K562 (cell line): ENCODE results near the gene C3. TPM values are rescaled to one million over a fixed set of nuclear protein-coding genes. Genes with fewer than 3 reads are reported as not detected.

Experiments used
- ATAC-seq: fragments of 200-7000 bp; cut with Tn5 transposase; 3 replicates; pipeline ENCODE4 v1.9.1; 2020; ENCODE audit warnings: moderate library complexity
- BruUV-seq: library from RNA; stranded (reverse); fragments of 400-500 nt; replicated peaks from 2 replicates; lab custom pipeline; 2021; lab: Mats Ljungman, UMichigan
- CTCF ChIA-PET: fragments of 300-600 bp; formaldehyde crosslinking; extraction: SDS; loops from one replicate; lab custom pipeline; 2021; ENCODE audit warnings: low intra/inter-chr PET ratio; lab: Yijun Ruan, JAX
- POLR2A ChIA-PET: fragments of 300-600, 350-650 bp; sonication (Branson Sonifier 250); formaldehyde crosslinking; extraction: SDS; loops from one replicate; lab custom pipeline; 2021; ENCODE audit warnings: antibody characterized with exemption, inconsistent platforms; lab: Yijun Ruan, JAX
- DNase-seq, 4 experiments: peaks; one replicate each; pipeline versions ENCODE4 v3.0.0 to v3.0.0-alpha.2; 2011 to 2018; ENCODE audit warnings: low spot score in 3 of 4, mixed read lengths in 3 of 4; ENCODE audit errors: extremely low read depth in 1 of 4
- FAIRE-seq: peaks from 2 replicates; lab custom pipeline; 2011; peaks lifted over from hg19 to GRCh38; lab: Jason Lieb, UNC
- H2AFZ ChIP-seq: 2 replicates; pipeline ENCODE4 v1.6.0; 2011; ENCODE audit warnings: low read depth, low read length, control low read depth, inconsistent platforms
- H3K27ac ChIP-seq: fragments of 200-600 bp; 3 replicates; pipeline ENCODE4 v1.8.0; 2011; ENCODE audit warnings: low read depth, mild to moderate bottlenecking, control low read depth, inconsistent platforms, low read length, moderate library complexity, mixed read lengths; ENCODE audit errors: extremely low read depth
- H3K27me3 ChIP-seq, 2 experiments: fragments of 300-600 bp in 1 of 2; 2 replicates in 1 of 2; 3 replicates in 1 of 2; pipeline versions ENCODE4 v1.6.0 to v1.8.0; 2011; ENCODE audit warnings: inconsistent platforms in 2 of 2, low read length in 2 of 2, mild to moderate bottlenecking in 1 of 2, mixed read lengths in 1 of 2, moderate library complexity in 1 of 2; ENCODE audit not compliant: control insufficient read depth in 2 of 2, insufficient read depth in 2 of 2
- H3K36me3 ChIP-seq: fragments of 300-600 bp; 3 replicates; pipeline ENCODE4 v1.8.0; 2011; ENCODE audit warnings: mild to moderate bottlenecking, low read length, inconsistent platforms; ENCODE audit not compliant: control insufficient read depth, insufficient read depth
- H3K4me1 ChIP-seq, 2 experiments: fragments of 200-600 bp in 1 of 2; replicated peaks in 1 of 2; 2 replicates in 1 of 2; 3 replicates in 1 of 2; pipeline versions ENCODE4 v1.5.1 to v1.8.0; 2011; ENCODE audit warnings: inconsistent platforms in 2 of 2, low read length in 2 of 2, mild to moderate bottlenecking in 1 of 2, mixed read lengths in 1 of 2, moderate library complexity in 1 of 2; ENCODE audit not compliant: control insufficient read depth in 2 of 2, insufficient read depth in 2 of 2
- H3K4me2 ChIP-seq: 2 replicates; pipeline ENCODE4 v1.6.1; 2011; ENCODE audit warnings: low read length, control low read depth, inconsistent platforms, mixed read lengths; ENCODE audit not compliant: insufficient read depth
- H3K4me3 ChIP-seq: fragments of 200-600 bp; sonication (generic), shearing (Covaris generic); 2 replicates; pipeline ENCODE4 v1.5.1; 2016; ENCODE audit warnings: control low read depth, inconsistent platforms
- H3K79me2 ChIP-seq: fragments of 200-600 bp; 3 replicates; pipeline ENCODE4 v1.8.0; 2011; ENCODE audit warnings: low read length, inconsistent platforms; ENCODE audit not compliant: control insufficient read depth, insufficient read depth
- H3K9ac ChIP-seq, 2 experiments: 2 replicates each; pipeline versions ENCODE4 v1.6.0 to v1.6.1; 2011; ENCODE audit warnings: low read depth in 2 of 2, low read length in 2 of 2, control low read depth in 1 of 2, inconsistent platforms in 1 of 2, mild to moderate bottlenecking in 1 of 2, mixed read lengths in 1 of 2; ENCODE audit not compliant: insufficient read depth in 1 of 2
- H3K9me1 ChIP-seq: one replicate; pipeline ENCODE4 v1.6.0; 2011; ENCODE audit warnings: inconsistent platforms, mild to moderate bottlenecking, low read length, moderate library complexity; ENCODE audit not compliant: control insufficient read depth, insufficient read depth
- H3K9me3 ChIP-seq: replicated peaks from 2 replicates; pipeline ENCODE4 v1.5.1; 2011; ENCODE audit warnings: low read depth, low read length, inconsistent platforms; ENCODE audit not compliant: control insufficient read depth, insufficient read depth
- H4K20me1 ChIP-seq: replicated peaks from 2 replicates; pipeline ENCODE4 v1.6.1; 2011; ENCODE audit warnings: low read length, inconsistent platforms, mixed read lengths; ENCODE audit not compliant: control insufficient read depth, insufficient read depth
- BRF1 ChIP-seq: IDR thresholded peaks from 3 replicates; pipeline ENCODE4 v1.6.1; 2011; ENCODE audit warnings: borderline replicate concordance, mild to moderate bottlenecking; ENCODE audit not compliant: insufficient read length; ENCODE audit errors: extremely low read depth
- DNMT1 ChIP-seq: fragments of 450-650 bp; IDR thresholded peaks from 2 replicates; pipeline ENCODE4 v1.6.1; 2016; ENCODE audit warnings: antibody characterized with exemption, mild to moderate bottlenecking
- FIP1L1 ChIP-seq: fragments of 200-400 bp; formaldehyde crosslinking; IDR thresholded peaks from 2 replicates; pipeline ENCODE4 v1.6.1; 2018; ENCODE audit warnings: mild to moderate bottlenecking, low read depth, low read length; ENCODE audit not compliant: poor library complexity, severe bottlenecking
- HSF4 ChIP-seq: fragments of 250-450 bp; sonication (Bioruptor Pico); IDR thresholded peaks from 2 replicates; pipeline ENCODE4 v2.1.2; 2022; ENCODE audit warnings: mild to moderate bottlenecking, moderate library complexity, borderline replicate concordance
- KDM1A ChIP-seq, 2 experiments: fragments of 450-650 bp; IDR thresholded peaks; 2 replicates each; pipeline ENCODE4 v1.6.1; 2016; ENCODE audit warnings: mild to moderate bottlenecking in 2 of 2
- LCOR ChIP-seq: sonication (generic); formaldehyde crosslinking; IDR thresholded peaks from 2 replicates; pipeline ENCODE4 v1.8.0; 2022; ENCODE audit warnings: mild to moderate bottlenecking, missing genetic modification reagents
- NFIX ChIP-seq: fragments of 250-450 bp; sonication (Bioruptor Pico); IDR thresholded peaks from 2 replicates; pipeline ENCODE4 v1.4.0; 2020; ENCODE audit warnings: low read depth, mild to moderate bottlenecking, moderate library complexity
- NR2C1 ChIP-seq, 2 experiments: fragments of 450-650 bp; IDR thresholded peaks; 2 replicates each; pipeline ENCODE4 v1.6.1; 2017; ENCODE audit warnings: mild to moderate bottlenecking in 2 of 2, antibody characterized with exemption in 1 of 2, inconsistent platforms in 1 of 2, missing compliant biosample characterization in 1 of 2, missing genetic modification characterization in 1 of 2
- PTTG1 ChIP-seq: fragments of 450-650 bp; IDR thresholded peaks from 2 replicates; pipeline ENCODE4 v1.6.1; 2016; ENCODE audit warnings: low read depth, mild to moderate bottlenecking, missing genetic modification characterization, missing compliant biosample characterization
- TBP ChIP-seq: optimal IDR thresholded peaks from 2 replicates; pipeline ENCODE3; 2011; ENCODE audit warnings: low read depth, low read length, improper control_type of control experiment
- TGIF2 ChIP-seq: sonication (generic); formaldehyde crosslinking; IDR thresholded peaks from 2 replicates; pipeline ENCODE4 v1.8.1; 2022; ENCODE audit warnings: mild to moderate bottlenecking, missing genetic modification reagents, moderate library complexity
- ZBTB1 ChIP-seq: sonication (generic); formaldehyde crosslinking; IDR thresholded peaks from 2 replicates; pipeline ENCODE4 v1.8.1; 2023; ENCODE audit warnings: missing genetic modification reagents, low read depth, mild to moderate bottlenecking, borderline replicate concordance
- ZKSCAN1 ChIP-seq: fragments of 150-350 bp; IDR thresholded peaks from 2 replicates; pipeline ENCODE4 v1.6.1; 2016; ENCODE audit warnings: low read depth, low read length
- ZNF395 ChIP-seq: fragments of 200-800 bp; sonication (Bioruptor generic); IDR thresholded peaks from 2 replicates; pipeline ENCODE4 v1.6.1; 2017; ENCODE audit warnings: missing genetic modification characterization, missing compliant biosample characterization
- ZNF668 ChIP-seq: fragments of 250-450 bp; sonication (Bioruptor Pico); IDR thresholded peaks from 2 replicates; pipeline ENCODE4 v1.8.0; 2022; ENCODE audit warnings: mild to moderate bottlenecking, inconsistent platforms
- WGBS: fragments of 100-300 bp; shearing (Covaris generic); methylation state at CpG from one replicate; pipeline ENCODE4 v1.1.6; 2016; ENCODE audit warnings: low coverage, mixed read lengths; ENCODE audit not compliant: insufficient coverage; ENCODE audit errors: missing lambda C conversion rate; 5-methylcytosine and 5-hydroxymethylcytosine counted together
- in situ Hi-C: fragments of 300-500 bp; cut with MboI; formaldehyde crosslinking; loops from 4 replicates; pipeline ENCODE4 v1.15.0; 2018; ENCODE audit warnings: inconsistent platforms, mixed read lengths
- intact Hi-C: fragments of 100-400 bp; cut with micrococcal nuclease; formaldehyde crosslinking; loops from 2 replicates; pipeline ENCODE4 v1.14.2; 2022
- polyA plus RNA-seq, 8 experiments: library from polyadenylated mRNA; depleted of rRNA in 4 of 8; stranded (reverse) in 5 of 8; unstranded in 3 of 8; fragments of >200 nt; fragmentation: Nextera tagmentation in 2 of 8; fragmentation: Illumina TruSeq in 1 of 8; extraction: Ambion mirVana in 2 of 8; extraction: Trizol in 1 of 8; gene quantifications; 2 replicates each; pipeline versions ENCODE4 v1.2.1 to v1.2.3, GENCODE V29; 2011 to 2014; ENCODE audit warnings: inconsistent platforms in 1 of 8, missing spikeins in 1 of 8
- total RNA-seq, 7 experiments: library from RNA; depleted of rRNA in 6 of 7; stranded (reverse); fragments of >200 nt in 6 of 7; fragmentation: Illumina TruSeq in 2 of 7; extraction: Trizol in 2 of 7; gene quantifications; 2 replicates each; pipeline versions ENCODE4 v1.2.1 to v1.2.3, GENCODE V29; 2011 to 2021; ENCODE audit warnings: low replicate concordance in 1 of 7
- TF ChIP-seq, protein P1 (sequence below): IDR thresholded peaks from 3 replicates; pipeline ENCODE4 v1.6.1; 2011; ENCODE audit warnings: borderline replicate concordance, mild to moderate bottlenecking, moderate library complexity; ENCODE audit not compliant: insufficient read length; ENCODE audit errors: extremely low read depth

C3 gene
- total and polyA plus RNA-seq, 9 of the 15 experiments (the other 6 are each of a cell fraction or from before 2014, with no cell fraction given) = 0.59 to 10.6 (median 2.2) TPM

- Histone ChIP-seq H3K9me3 (no peaks in the 10 kb centered on the region), H4K20me1 (no peaks in the 10 kb centered on the region; the same call in 1 of the 2 replicates), H2AFZ (peak overlapping the region; percentile 90), H3K9me1 (no peaks in the 10 kb centered on the region), H3K79me2 (no peaks in the 10 kb centered on the region), H3K27ac (peak overlapping the region; percentile 77), H3K36me3 (peaks cover 62% of the 10 kb centered on the region; the same call in 2 of the 3 replicates), H3K27me3 (no peaks in the 10 kb centered on the region), H3K4me2 (peak overlapping the region; percentile 74), H3K4me3 (peak overlapping the region; percentile 36; the same call in 1 of the 2 replicates), H3K9ac (peak overlapping the region; percentile 58 to 87; a peak in 3 of 4 replicates), H3K4me1 (peaks cover 0 to 35% of the 10 kb centered on the region in 2 experiments; a peak in 3 of 5 replicates)
- DNase-seq (peak in 1 of 4 experiments; percentile 32), FAIRE-seq (no peak), ATAC-seq (no peak)
- ChIA-PET POLR2A (interaction anchor here (0.6 to 1.8 kb wide), 4 partner anchors 10 to 222 kb away, joined by 3 to 11 read pairs (median 3); partner anchors contain the start of gene TNFSF9), CTCF (interaction anchor here (0.7 kb wide), 1 partner anchor 318 kb away, joined by 3 read pairs; no protein-coding TSS in a partner anchor)
- no TSS peak for BruUV-seq
- in situ Hi-C loops (no loop called here), intact Hi-C loops (loop anchor here (1.0 kb wide), 1 partner anchor 15 kb away; the partner anchor contains the start of gene GPR108)
- 76% methylated on average over 29 of the region's 50 CpGs for WGBS
- TF ChIP-seq BRF1 (no peak), ZNF395 (CRISPR knock-in tag) (no peak), ZBTB1 (CRISPR knock-in tag) (no peak), FIP1L1 (peak; percentile 23), PTTG1 (no peak), ZKSCAN1 (no peak), LCOR (CRISPR knock-in tag) (no peak), TBP (no peak), HSF4 (CRISPR knock-in tag) (no peak), ZNF668 (CRISPR knock-in tag) (no peak), NFIX (CRISPR knock-in tag) (no peak), TGIF2 (CRISPR knock-in tag) (peak; percentile 64; the same call in 1 of the 2 replicates), NR2C1 (IDR thresholded peaks at IDR 0.05) (peak; percentile 57), NR2C1 (tag; IDR thresholded peaks at IDR 0.05) (peak; percentile 39; the same call in 1 of the 2 replicates), KDM1A (IDR thresholded peaks at IDR 0.05) (peak; percentile 63 to 77; a peak in 3 of 4 replicates), DNMT1 (no peak)
- TF ChIP-seq, protein P1, sequence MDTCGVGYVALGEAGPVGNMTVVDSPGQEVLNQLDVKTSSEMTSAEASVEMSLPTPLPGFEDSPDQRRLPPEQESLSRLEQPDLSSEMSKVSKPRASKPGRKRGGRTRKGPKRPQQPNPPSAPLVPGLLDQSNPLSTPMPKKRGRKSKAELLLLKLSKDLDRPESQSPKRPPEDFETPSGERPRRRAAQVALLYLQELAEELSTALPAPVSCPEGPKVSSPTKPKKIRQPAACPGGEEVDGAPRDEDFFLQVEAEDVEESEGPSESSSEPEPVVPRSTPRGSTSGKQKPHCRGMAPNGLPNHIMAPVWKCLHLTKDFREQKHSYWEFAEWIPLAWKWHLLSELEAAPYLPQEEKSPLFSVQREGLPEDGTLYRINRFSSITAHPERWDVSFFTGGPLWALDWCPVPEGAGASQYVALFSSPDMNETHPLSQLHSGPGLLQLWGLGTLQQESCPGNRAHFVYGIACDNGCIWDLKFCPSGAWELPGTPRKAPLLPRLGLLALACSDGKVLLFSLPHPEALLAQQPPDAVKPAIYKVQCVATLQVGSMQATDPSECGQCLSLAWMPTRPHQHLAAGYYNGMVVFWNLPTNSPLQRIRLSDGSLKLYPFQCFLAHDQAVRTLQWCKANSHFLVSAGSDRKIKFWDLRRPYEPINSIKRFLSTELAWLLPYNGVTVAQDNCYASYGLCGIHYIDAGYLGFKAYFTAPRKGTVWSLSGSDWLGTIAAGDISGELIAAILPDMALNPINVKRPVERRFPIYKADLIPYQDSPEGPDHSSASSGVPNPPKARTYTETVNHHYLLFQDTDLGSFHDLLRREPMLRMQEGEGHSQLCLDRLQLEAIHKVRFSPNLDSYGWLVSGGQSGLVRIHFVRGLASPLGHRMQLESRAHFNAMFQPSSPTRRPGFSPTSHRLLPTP = no peak
Observed at GRCh38 chr19:6752256-6753177, 32.1 kb upstream of the C3 start.
